Measurements from ENCODE around the gene EBPL.
"Not testable (repeated sequence)": the region's sequence is repeated elsewhere in the genome, so short reads cannot be mapped to it uniquely, and the experiment has no call there.

The EBPL gene

DNA sequence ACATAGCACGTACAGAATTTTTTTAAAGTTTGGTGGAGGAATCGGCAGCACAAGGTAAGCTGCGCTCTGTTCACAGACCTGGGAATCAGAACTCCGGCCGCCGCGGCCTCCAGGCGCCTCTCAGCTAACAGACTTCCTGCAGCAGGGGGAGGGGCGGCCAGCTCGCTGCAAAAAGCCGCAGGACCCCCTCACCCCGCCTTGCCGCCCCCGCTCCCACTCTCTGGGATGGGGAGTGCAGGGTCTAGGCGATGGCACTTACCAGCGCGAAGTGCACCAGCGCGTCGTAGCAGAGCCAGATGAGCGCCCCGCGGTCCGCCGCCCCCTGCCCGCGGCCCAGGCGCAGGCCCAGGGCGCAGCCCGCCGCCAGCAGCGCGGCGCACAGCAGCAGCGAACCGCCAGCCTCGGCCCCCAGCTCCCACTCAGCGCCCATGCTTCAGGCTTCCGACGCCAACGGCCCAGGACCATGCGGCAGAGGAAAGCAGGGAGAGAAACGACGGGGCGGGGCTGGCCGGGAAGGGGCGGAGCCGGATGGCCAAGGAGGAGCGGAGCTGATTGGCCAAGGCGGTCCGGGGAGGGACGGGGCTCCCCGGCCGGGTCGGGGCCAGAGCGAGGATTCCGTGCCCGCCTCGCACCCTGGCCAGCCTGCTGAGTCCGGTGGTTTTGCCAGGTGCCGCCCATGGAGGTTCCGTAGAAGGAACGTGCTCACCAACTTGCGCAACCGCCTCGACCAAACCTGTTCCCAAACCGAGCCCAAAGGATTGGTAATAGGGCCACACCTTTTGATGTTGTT, at the start of gene EBPL:
EBPL (minus strand) TSS at position 492 of the 790 bp plus-strand sequence; CDS start at position 430, 62 bp downstream.
- peak; percentile 75 for DNase-seq

GRCh38 chr13:49740870-49741269, 49.6 kb upstream of the EBPL start:
- no peak for DNase-seq

DNA sequence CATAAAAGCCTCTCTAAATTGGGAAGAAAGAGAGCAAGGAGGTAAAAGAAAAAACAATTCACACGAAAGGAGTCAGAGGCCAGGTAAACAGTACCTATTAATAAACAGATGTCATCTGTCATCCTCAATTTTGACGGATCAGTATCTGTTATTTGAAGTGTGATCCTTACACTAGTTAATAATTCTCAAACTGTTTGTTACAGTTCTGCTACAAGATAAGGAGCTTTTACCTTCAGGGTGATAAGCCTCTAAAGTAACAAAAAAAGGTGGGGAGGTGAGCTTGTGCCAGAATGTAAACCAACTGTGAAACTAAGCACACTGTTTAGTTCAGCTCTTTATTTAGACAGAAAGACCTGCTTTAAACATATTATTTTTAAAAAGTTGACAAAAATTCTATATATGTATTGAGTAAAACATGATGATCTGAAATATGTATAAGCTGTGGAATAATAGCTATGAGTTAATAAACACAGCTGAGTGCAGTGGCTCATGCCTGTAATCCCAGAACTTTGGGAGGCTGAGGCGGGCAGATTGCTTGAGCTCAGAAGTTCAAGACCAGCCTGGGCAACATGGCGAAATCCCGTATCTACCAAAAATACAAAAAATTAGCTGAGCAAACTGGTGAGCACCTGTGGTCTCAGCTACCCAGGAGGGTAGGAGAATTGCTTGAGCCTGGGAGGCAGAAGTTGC, 48.4 kb upstream of the EBPL start:
- no peak for DNase-seq

DNA sequence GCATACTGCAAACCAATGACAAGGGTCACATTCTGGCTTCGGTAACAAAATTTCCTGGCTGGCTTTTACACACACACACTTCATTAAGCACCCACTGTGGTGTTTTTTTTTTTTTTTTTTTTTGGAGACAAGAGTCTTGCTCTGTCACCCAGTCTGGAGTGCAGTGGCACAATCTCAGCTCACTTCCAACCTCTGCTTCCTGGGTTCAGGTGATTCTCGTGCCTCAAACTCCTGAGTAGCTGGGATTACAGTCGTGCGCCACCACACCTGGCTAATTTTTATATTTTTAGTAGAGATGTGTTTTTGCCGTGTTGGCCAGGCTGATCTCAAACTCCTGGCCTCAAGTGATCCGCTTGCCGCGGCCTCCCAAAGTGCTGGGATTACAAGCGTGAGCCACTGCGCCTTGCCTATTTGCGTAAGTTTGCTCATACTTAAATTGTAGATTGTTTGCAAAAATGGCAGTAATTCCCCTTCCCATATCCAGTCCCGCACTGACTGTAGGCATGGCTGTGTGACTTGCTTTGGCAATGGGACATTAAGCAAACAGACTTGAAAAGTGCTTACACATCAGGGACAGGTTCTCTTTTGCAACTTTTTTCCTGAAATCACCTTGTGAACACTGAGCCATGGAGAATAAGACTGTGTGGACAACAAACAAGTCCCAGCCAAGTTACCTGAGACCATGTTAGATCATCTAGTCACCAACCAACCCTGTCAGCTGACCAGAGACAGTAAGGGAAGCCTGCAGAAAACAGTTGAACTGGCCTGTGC, 42.1 kb upstream of the EBPL start:
- no peak for DNase-seq

- DNase-seq, result no peak
These were observed 40.5 kb upstream of the EBPL start for GRCh38 chr13:49731766-49732165.

DNA sequence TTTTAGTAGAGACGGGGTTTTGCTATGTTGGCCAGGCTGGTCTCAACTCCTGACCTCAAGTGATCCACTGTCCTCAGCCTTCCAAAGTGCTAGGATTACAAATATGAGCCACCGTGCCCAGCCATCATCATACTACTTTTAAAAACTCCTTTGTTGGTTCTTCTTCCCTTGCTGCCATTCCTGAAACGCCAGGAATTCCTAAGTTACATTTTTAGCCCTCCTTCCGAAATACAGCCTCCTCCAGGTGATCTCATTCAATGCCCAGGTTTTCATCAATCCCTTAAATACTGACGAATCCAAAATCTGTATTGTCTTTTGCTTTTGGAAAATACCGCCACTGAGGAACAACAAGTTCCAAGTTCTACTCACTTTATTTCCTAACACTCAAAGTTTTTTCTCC, 25.3 kb upstream of the EBPL start:
- no peak for DNase-seq

- DNase-seq, result no peak
These were observed 23.5 kb upstream of the EBPL start for GRCh38 chr13:49714757-49715156.

DNA sequence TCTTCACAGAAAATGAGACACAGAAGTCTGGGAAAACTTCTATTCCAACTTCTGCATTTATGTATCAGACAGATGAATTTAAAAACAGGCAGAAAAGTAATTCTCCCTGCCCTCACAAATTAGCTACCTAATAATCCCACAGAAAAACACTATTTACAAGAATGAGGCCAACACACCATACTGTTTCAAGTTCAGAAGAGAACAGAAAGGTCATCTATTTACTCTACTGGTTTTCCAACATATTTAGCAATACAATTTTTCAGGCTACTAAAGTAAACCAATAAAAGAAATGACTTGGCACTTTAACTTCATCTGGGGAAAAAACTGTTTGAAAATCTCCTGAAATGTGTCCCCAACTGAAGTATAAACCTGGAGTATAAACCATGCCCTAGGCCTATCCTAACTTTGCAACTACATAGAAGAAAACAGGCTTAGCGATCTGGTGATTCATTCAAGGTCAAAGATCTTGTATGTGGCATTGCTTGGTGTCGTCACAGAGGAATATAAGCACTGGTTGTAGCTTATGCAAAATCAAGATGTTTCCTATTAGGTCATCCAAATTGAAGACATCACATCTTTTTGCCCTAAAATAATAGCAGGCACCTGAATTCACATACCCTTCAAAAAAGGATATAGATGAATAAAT, 20.1 kb upstream of the EBPL start:
- DNase-seq, result no peak

DNA sequence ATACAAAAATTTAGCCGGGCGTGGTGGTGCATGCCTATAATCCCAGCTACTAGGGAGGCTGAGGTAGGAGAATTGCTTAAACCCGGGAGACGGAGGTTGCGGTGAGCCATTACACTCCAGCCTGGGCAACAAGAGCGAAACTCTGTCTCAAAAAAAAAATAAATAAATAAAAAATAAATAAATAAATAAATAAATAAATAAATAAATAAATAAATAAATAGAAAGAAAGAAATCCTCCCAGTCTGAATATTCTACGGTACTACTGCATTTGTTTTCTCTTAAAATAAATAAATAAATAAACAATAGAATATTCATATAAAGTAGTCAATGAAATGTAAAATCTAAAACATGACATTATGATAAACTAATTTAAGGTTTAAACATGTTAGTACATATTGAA, 13.0 kb upstream of the EBPL start:
- DNase-seq, result not testable (repeated sequence)

DNA sequence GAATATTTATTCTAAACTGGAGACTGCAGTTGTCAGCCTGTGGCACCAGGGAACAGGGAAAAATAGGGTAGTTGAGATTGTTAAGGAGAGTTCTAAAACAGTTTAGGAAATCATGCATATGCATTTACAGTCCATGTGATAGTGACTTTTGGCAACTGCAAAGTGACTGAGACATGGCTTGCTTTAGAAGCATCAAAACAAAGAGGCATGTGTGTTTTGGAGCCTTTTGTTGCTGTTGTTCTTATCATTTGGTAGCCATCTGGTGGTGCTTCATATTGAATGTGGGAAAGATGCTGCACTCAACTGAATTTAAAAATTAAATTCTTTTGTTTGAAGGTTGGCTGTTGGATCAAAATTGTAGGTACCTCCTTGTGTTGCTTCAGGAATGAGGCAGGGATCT, 10.2 kb upstream of the EBPL start:
- DNase-seq, result no peak

GRCh38 chr13:49697468-49697867, 6.2 kb upstream of the EBPL start:
- DNase-seq, result no peak

- no peak for DNase-seq
These were observed 3.2 kb upstream of the EBPL start for GRCh38 chr13:49694446-49694845.

GRCh38 chr13:49693877-49694276, 2.6 kb upstream of the EBPL start:
- no peak for DNase-seq

- DNase-seq, result no peak
These were observed 2.0 kb upstream of the EBPL start for GRCh38 chr13:49693191-49693733.

DNA sequence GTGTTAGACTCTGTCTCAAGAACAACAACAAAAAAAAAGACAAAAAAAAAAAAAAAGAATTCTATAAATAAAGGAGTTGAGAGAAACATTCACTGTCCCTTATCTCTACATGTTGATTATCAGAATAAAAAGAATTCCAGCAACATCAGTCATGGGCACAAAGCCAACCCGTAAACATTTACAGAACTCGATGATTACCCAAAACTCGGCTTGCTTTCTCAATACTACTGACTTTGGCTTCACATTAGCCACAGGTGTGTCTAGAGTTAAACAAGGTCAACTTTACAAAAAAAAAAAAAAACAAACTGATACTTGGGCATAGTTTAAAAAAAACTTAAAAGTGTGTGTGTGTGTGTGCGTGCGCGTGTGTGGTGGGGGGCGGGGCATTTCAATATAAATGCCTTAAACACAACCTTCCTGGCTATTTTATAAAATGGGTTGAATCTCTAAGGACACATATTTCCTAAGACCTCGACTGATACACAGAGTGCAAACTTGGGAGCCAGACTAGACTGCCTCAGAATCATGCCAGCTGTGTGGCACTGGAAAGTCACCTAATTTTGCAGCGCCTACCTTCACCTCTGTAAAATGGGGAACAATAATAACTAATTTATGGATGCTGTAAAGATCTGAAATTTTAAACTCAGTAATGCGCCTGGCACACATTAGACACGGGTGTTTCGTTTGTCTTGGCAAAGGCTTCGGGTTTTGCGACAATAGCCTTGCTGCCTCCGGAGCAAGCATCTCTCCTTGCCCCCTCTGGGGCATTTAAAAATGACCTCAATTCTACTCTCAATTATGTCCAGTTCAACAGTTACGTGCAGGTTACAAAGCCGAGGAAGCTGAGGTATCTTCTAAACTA, 922 bp downstream of the EBPL start:
- DNase-seq, result no peak

DNA sequence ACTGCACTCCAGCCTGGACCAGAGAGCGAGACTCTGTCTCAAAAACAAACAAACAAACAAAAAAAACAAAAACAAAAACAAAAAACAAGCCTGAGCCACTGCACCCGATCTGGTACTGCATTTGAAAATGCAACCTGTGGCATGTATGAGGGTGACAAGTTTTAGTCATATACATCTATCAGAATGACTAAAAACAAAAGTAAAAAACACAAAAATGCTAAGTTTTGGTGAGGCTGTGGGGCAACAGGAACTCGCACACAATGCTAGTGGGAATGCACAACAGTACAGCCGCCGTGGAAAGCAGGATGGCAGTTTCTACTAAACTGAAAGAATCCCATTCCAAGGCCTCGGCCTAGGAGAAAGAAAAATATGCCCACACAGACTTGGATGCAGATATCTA, 7.8 kb downstream of the EBPL start:
- DNase-seq, result no peak

DNA sequence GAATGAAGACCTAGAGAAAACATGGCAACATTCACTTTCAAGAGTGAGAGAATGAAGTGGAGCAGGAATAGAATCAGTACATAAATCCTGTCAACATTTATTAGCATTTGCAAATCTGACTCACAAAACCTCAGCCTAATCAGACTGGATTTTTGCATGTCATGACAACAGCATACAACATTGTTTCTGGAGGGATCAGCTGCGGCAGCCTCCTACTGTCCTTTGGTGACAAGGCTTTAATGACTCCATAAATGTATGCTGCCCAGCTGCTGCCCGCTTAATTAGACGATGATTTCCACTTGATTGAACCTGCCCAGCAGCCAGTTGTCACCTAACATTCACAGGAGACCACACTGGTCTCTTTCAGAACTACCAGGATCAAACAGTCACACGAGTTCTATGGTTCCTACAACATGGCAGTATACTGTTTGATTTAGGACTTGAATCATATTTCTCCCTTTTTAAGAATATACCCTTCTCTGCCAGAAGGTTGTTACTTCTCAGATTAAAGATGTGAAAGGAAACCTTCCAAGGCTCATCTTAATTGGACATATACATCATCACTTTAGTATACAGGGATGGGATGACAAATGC, 9.3 kb downstream of the EBPL start:
- peak; percentile 80 for DNase-seq

- DNase-seq, result no peak
These were observed 12.0 kb downstream of the EBPL start for GRCh38 chr13:49679246-49679645.

GRCh38 chr13:49678191-49678914, 12.9 kb downstream of the EBPL start:
- no peak for DNase-seq

- DNase-seq, result no peak
These were observed 14.5 kb downstream of the EBPL start for GRCh38 chr13:49676581-49677298.
